ENCODE measurements around the gene LRP8. TPM values are rescaled to one million over a fixed set of nuclear protein-coding genes. Genes with fewer than 3 reads are reported as not detected.

LRP8 gene
- polyA plus RNA-seq, 1 donor (not counting 4 experiments of a cell fraction or from before 2014, with no cell fraction given) = 31.0 TPM

GRCh38 chr1:53254011-53254640 is 73.7 kb downstream of the LRP8 start:
- Histone ChIP-seq H3K9me3 (ENCODE audit: control insufficient read depth, low read depth, low read length) (no peaks in the 10 kb centered on the region), H4K20me1 (ENCODE audit: control insufficient read depth, extremely low read depth, insufficient read depth, low read length) (no peaks in the 10 kb centered on the region), H3K4me3 (ENCODE audit: control insufficient read depth in 2 of 3, extremely low read depth in 1 of 3, insufficient read depth in 2 of 3, low read depth in 1 of 3, low read length in 3 of 3) (no peak overlapping the region), H3K79me2 (ENCODE audit: control insufficient read depth, insufficient read depth, low read length) (no peaks in the 10 kb centered on the region), H3K4me2 (ENCODE audit: control insufficient read depth, extremely low read depth, insufficient read depth, low read depth, low read length) (no peak overlapping the region), H3K4me1 (ENCODE audit: control insufficient read depth, extremely low read depth, insufficient read depth, low read length) (no peaks in the 10 kb centered on the region), H3K9ac (ENCODE audit: control insufficient read depth, extremely low read depth, insufficient read depth, low read length) (no peak overlapping the region), H3K27ac (ENCODE audit: control insufficient read depth, insufficient read depth, low read length) (no peak overlapping the region), H3K36me3 (ENCODE audit: control insufficient read depth in 2 of 2, extremely low read depth in 1 of 2, insufficient read depth in 2 of 2, low read length in 2 of 2) (peaks cover 13 to 40% of the 10 kb centered on the region in 2 experiments), H3K27me3 (ENCODE audit: control insufficient read depth, extremely low read depth, insufficient read depth, low read length) (no peaks in the 10 kb centered on the region), H2AFZ (ENCODE audit: control insufficient read depth, low read length) (no peak overlapping the region), H3K9me1 (ENCODE audit: control insufficient read depth, extremely low read depth, insufficient read depth, low read length) (no peaks in the 10 kb centered on the region)
- TF ChIP-seq EZH2 (IDR thresholded peaks at IDR 0.05; ENCODE audit: low read length) (no peak), CTCF (optimal IDR thresholded peaks at IDR 0.05 in 1 of 3, IDR thresholded peaks at IDR 0.05 in 1 of 3, conservative IDR thresholded peaks at IDR 0.05 in 1 of 3; ENCODE audit: extremely low read depth in 1 of 3, insufficient read depth in 2 of 3, low read length in 3 of 3) (no peak)
- dilution Hi-C loops (cut with MboI; ENCODE audit: extremely low pct_ligation_motif_present, low sequenced_read_pairs) = no loop called here
- DNase-seq (ENCODE audit: low read depth, low spot score) (no peak), FAIRE-seq (no peak)

DNA sequence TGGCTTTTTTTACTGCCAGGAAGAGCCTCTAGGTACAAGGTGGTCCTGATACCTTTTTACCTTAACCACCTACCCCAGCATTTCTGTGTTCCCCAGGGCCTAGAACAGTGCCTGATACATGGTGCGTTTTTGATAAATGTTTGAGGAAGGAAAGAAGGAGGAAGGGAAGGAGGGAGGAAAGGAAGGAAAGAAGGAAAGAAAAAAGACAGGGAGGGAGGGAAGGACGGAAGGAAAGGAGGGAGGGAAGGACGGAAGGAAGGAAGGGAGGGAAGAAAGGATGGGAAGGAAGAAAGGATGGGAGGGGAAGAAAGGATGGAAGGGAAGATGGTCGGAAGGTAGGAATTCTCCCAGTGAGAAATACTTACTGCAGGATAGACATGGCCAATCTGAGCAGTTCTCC is 77.5 kb downstream of the LRP8 start:
- H3K36me3 ChIP-seq (ENCODE audit: control insufficient read depth in 2 of 2, extremely low read depth in 1 of 2, insufficient read depth in 2 of 2, low read length in 2 of 2) = peaks cover 10 to 29% of the 10 kb centered on the region in 2 experiments

More for the DNA sequence above, 77.5 kb downstream of the LRP8 start:
- Histone ChIP-seq H2AFZ (ENCODE audit: control insufficient read depth, low read length) (no peak overlapping the region), H3K9ac (ENCODE audit: control insufficient read depth, extremely low read depth, insufficient read depth, low read length) (no peak overlapping the region), H3K79me2 (ENCODE audit: control insufficient read depth, insufficient read depth, low read length) (no peaks in the 10 kb centered on the region), H3K4me1 (ENCODE audit: control insufficient read depth, extremely low read depth, insufficient read depth, low read length) (no peaks in the 10 kb centered on the region), H4K20me1 (ENCODE audit: control insufficient read depth, extremely low read depth, insufficient read depth, low read length) (no peaks in the 10 kb centered on the region), H3K4me3 (ENCODE audit: control insufficient read depth in 2 of 3, extremely low read depth in 1 of 3, insufficient read depth in 2 of 3, low read depth in 1 of 3, low read length in 3 of 3) (no peak overlapping the region), H3K4me2 (ENCODE audit: control insufficient read depth, extremely low read depth, insufficient read depth, low read depth, low read length) (no peak overlapping the region), H3K27me3 (ENCODE audit: control insufficient read depth, extremely low read depth, insufficient read depth, low read length) (no peaks in the 10 kb centered on the region), H3K9me1 (ENCODE audit: control insufficient read depth, extremely low read depth, insufficient read depth, low read length) (no peaks in the 10 kb centered on the region), H3K9me3 (ENCODE audit: control insufficient read depth, low read depth, low read length) (no peaks in the 10 kb centered on the region), H3K27ac (ENCODE audit: control insufficient read depth, insufficient read depth, low read length) (no peak overlapping the region)
- no peak for FAIRE-seq
- no peak for DNase-seq (ENCODE audit: low read depth, low spot score)
- TF ChIP-seq EZH2 (IDR thresholded peaks at IDR 0.05; ENCODE audit: low read length) (no peak), CTCF (optimal IDR thresholded peaks at IDR 0.05 in 1 of 3, IDR thresholded peaks at IDR 0.05 in 1 of 3, conservative IDR thresholded peaks at IDR 0.05 in 1 of 3; ENCODE audit: extremely low read depth in 1 of 3, insufficient read depth in 2 of 3, low read length in 3 of 3) (no peak)
- dilution Hi-C loops (cut with MboI; ENCODE audit: extremely low pct_ligation_motif_present, low sequenced_read_pairs) = no loop called here
